ENCODE data around the gene NOSTRIN.
"Not testable (repeated sequence)": the region's sequence is repeated elsewhere in the genome, so short reads cannot be mapped to it uniquely, and the experiment has no call there.

Gene NOSTRIN, protein sequence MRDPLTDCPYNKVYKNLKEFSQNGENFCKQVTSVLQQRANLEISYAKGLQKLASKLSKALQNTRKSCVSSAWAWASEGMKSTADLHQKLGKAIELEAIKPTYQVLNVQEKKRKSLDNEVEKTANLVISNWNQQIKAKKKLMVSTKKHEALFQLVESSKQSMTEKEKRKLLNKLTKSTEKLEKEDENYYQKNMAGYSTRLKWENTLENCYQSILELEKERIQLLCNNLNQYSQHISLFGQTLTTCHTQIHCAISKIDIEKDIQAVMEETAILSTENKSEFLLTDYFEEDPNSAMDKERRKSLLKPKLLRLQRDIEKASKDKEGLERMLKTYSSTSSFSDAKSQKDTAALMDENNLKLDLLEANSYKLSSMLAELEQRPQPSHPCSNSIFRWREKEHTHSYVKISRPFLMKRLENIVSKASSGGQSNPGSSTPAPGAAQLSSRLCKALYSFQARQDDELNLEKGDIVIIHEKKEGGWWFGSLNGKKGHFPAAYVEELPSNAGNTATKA

DNA sequence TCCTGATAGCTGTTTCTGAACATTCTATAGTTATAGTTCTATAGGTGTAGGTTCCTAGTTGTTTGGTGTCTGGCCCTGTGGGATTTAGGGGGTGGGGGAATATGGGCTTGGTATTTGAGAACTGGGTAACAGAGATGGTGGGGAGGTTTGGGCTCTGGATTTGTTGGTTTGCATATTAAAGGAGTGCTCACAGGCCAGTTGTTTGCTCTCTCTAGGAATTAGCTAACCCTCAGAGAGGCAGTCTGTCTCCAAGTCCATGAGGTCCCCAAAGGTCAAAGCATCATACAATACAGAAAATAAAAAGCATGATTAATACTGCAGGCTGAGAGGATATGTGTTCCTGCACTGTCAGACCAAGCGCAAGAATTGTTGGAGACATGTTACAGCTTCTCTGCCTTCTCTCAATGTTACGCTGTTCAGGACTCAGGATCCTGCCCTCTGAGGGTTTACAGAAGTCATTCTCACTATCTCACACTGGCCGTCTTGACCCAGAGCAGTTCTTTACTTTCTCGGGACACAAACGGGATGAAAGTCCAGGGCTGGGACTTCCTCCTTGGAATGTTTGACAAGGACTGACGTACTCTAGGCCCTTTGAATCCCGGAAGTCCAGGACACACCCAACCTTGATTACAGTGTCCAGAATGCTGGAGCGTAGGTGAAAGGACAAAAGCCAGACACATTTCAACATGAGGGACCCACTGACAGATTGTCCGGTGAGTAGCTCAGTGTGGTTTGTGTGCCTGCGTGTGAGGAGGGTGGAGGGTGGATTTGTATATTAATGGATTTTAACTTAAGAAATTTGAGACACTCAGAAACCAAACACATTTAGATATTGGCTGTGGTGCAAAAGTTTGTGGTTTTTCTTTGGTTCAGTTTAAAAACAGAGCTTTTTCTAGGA lies at the start of gene NOSTRIN:
NOSTRIN (plus strand) TSS at position 677 of the 898 bp plus-strand sequence; CDS start at position 687, 10 bp downstream.
- no peak for DNase-seq

DNA sequence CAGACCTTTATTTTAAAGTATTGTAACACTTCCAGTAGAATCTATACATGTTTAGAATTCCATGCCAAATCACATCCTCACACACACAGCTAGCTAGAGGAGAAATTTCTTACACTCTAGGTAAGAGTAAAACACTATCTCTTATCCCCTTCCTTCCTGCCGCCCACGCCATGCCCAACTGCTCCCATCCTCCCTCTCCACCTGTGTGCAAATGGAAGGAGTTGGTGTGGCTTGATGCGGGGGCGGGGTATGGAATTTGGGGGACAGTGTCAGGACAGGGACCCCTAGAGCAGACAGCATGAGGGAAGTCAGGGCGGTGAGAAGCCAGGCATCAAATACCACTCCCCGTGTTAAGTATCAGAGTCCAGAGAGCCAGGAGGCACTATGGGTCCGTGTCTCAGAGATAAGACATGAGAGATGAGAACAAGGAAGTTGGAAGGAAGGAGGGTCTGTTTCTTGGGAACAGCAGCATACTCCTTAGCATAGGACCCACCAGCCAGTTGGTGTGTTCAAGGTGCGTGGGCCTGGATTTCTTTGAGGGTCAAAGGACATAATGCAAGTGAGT lies 48.6 kb upstream of the NOSTRIN start:
- DNase-seq, result no peak

DNA sequence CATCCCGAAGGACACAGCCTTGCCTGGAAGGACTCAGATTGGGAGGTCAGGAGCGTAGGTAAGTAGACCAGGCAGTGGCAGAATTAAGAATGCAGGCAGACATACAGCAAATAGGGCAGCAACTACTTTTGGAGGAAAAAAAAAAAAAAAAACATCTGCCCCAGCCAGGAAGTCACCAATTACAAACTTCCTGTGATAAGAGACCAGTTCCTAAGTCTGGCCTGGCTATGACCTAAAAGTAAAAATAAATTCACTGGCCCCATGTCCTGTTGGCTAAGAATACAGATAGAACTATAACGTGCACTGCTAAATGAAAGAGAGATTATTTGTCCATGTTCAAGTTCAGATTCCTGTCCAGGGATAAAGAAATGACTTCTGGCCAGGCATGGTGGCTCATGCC lies 45.2 kb upstream of the NOSTRIN start:
- no peak for DNase-seq

DNA sequence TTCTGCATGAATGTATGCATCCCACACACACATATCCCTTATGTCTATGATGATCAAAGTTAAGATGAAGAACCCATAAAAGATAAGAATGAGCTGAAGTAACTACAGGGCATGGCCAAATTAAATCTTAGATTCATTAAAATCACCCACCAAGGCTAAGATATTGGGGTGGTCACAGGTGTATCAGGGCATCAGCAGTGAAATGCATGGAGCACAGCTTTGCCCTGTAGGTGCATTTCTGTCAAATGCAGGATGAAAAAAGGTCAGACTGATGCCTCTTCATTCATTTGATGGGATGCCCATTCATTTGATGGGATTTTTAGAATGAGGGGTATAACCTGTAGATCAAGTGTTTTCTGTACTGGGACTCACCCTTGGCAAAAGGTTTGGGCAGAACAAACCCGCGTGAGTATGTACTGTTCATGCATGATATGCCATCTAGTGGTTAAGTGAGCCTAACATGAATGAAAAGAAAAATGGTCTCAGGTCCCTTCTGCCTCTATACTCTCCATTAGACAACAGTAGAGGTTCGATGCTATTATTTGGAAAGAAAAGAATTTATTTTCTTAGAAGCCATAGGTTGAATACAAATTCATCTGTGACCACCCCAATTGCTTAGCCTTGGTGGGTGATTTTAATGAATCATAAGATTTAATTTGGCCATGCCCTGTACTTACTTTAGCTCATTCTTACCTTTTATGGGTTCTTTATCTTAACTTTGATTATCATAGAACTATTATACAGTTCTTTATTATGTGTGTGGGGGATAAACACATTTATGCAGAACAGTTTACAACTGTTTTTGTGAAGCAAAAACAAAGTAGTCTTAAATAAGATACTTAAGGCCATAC lies 43.2 kb upstream of the NOSTRIN start:
- DNase-seq, result no peak

DNA sequence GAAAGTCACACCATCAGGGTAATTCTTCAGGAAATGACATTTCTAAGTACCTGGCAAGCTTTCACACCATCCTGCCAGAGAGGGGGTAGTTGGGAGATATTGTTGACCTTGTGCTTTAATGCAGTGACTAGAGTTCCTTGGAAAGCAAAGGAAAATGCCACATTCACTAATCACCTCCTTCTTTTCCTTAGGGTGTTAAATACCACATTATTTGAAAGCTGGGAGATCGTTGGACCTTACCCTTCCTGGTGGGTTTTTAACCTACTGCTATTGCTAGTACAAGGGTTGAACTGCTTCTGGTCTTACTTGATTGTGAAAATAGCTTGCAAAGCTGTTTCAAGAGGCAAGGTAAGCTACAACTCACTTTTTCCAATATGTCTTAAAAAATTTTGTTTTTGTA lies 37.0 kb upstream of the NOSTRIN start:
- no peak for DNase-seq

DNA sequence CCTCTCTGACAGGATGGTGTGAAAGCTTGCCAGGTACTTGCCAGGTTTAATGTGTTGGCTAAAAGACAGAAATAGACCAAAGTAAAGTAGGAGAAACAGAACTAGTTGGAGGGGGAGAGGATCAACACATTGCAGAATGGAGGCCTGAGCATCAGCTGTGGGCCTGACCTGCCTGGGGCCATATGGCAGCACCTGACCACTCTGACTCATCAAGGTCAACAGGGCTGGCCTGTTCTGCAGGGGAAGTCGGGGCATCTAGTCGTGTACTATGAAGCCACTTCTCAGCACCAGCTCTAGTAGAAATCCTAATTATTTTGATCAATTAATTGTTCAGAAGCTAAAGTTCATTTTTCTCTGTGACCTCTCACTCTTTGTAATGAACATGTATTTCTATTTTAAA lies 35.8 kb upstream of the NOSTRIN start:
- DNase-seq, result no peak

DNA sequence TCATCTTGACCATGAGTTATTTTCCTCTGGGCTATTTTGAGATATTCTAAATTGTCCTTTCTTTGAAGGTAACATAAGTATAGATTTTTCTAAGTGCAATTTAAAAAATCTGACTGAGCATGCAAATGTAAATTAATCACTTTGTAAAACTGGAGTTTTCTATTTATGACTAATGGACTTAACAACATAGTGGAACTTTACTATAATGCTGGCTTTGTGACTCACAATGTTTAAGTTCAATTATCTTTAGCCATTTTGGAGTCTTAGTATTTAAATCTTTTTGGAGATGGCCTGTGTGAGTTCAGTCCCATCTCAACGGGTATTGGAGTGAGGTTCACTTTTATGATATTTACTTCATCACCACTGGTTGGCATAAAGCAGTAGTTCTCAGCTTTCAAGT lies 35.2 kb upstream of the NOSTRIN start:
- no peak for DNase-seq

DNA sequence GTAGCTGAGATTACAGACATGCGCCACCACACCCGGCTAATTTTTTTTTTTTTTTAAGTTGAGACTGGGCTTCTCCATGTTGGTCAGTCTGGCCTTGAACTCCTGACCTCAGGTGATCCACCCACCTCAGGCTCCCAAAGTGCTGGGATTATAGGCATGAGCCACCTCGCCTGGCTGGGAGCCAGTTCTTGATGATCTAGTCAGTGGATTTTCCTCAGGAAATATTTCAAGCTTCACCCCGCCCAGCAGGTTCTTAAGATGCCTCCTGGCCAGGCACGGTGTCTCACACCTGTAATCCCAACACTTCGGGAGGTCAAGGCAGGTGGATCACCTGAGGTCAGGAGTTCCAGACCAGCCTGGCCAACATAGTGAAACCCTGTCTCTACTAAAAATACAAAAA lies 34.1 kb upstream of the NOSTRIN start:
- not testable (repeated sequence) for DNase-seq

DNA sequence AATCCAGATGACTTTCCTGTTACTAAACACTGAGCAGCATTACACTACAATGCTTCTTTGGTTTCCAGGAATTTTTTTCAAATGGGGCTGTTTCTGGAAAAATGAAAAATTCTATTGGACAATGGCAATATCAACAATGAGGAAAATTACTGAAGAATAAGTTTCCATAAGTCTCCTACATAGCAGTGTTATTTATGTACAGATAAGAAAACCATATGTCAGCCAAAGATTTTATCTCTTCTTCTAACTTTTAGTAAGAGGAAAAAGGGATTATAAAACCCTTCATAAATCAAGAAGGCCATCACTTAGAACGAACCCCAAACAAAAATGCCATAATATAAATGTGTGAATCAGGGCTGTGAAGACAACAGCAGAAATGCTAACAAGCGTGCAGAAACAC lies 31.6 kb upstream of the NOSTRIN start:
- DNase-seq, result no peak

DNA sequence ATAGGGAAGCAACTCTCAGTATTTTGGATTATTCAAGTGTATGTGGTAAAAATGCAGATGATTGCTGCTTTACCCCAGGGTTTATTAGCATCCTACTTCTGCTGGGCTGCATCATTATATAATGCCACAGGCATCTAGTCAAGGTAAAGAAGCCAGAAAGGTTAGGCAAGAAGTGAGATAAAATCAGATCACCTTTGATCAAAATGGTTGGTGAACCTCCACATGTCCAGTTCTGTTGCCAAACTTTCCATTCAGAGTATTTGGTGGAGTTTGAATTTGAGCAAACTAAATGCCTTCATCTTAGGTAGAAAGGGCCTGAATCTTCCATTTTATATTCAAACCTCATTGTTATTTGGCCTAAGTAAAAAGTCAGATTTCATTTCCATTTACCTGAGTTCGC lies 29.7 kb upstream of the NOSTRIN start:
- no peak for DNase-seq

DNA sequence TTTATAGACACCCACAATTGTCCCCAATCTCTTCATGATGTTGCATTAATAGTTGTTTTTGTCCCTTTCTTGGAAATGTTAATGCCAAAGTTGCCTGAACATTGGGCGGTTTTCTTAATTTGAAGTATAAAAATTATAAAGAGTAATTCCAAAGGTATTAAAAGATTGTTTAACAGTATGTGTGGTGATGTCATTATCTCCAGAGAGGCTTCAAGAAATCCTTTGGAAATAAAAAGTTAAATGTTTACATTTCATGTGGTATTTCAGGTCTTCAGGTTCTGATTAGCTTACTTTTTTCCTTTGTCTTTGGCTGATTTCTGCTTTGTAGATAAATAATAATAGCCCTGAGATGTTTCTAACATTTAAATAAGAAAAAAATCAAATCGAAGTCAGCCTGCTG lies 29.3 kb upstream of the NOSTRIN start:
- no peak for DNase-seq

DNA sequence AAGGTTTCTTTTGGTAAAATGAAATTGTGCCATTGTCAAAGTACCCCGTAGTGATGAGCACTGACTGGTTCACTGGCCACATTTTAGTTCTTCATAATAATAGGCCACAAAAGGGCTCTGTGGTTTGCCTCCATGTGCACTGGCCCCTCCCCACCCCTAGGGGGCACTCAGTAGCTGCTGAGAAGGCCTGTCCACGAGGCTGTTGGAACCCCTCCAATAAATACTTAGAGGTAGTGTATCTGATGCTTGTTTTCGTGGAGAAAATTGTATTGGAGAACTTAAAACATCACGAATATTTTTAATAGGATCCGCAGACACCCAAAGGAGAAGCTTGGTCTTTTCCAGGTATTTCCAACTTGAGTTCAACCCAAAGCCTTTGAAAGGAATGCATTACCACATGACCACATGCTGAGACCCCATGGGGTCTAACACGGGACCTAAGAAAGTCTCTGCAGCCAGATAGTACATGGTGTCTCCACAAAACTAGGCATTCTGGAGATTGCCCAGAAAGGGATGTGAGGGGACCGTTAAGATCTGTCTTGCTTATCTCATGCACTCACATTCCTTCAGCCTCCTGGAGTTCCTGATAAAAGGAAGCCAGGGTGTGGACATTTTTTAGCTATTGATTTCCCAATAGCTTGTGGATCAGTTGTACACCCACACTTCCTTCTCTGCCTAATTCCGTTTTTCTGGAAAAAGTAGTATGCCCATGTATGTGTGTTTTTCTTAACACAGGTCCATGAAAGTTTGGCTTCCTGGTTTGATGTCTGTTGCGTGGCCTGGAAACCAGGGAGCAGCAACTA lies 28.5 kb upstream of the NOSTRIN start:
- no peak for DNase-seq

DNA sequence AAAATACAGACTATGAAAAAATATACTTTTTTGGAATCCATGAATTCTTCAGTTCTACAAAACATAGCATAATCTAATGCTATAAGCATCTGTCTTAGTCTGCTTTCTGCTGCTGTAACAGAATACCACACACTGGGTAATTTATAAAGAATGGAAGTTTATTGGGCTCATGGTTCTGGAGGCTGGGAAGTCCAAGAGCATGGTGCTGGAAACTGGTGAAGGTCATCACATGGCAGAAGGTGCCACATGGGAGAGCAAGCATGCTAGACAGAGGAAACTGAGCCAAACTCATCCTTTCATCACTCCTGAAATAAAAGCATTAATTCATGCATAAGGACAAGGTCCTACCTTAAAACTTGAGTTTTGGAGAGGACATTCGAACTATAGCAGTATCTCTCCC lies 26.6 kb upstream of the NOSTRIN start:
- no peak for DNase-seq

DNA sequence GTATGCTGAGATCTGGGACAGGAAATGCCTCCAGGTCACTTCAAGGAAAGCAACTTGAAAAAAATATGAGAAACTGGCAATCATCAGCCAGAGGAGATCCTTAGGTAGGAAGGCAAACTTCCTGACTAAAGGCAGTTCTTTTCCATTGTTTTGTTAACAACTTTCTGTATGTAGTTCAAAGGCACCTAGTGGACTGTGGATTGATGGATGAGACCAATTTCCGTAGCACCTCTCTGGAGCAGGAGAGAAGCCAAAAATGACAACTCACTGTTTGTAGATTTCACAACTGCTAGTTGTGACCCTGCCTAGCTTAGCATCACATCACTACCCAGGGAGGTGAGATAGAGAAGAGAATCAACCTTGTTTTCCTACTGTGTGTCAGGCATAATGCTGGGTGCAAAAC lies 21.8 kb upstream of the NOSTRIN start:
- no peak for DNase-seq

DNA sequence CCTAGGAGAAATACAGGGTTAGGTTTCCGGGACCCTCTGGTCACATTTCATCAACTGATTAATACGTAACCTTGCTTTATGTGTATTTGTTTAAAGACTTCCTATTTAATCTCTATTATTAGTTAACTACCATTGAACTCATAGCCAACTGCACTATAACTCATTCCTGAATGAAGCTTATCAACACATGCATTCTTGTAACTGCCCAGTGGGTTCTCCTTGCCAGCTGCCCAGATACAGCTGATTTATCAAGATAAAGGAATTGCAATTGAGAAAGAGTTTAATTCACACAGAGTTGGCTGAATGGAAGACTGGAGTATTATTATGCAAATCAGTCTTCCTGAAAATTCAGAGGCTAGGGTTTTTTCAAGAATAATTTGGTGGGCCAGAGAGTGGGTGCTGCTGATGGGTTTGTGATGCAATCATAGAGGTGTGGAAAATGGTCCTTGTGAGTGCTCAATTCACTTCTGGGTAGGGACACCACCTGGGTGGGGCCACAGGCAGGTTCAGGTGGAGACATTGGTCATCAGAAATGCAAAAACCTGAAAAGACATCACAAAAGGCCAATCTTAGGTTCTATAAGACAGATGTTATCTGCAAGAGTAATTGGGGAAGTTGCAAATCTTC lies 21.1 kb upstream of the NOSTRIN start:
- no peak for DNase-seq

DNA sequence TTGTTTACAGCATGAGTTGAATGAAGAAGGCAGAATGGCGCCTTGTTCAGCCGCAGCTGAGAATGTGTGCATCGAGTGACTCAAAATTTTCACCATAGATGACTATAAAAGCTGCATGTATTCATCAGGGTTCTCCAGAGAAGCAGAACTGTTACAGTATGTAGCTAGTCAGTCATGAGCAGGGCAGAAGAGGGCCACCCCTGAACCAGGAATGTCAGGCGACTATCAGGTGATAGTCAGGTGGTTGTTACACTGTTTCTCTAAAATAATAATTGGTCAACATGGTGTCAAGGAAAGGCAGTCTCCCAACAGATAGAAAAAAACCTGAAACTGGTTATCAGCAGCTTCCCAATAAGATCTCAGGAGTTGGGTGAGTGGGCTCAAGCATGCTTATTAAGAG lies 20.2 kb upstream of the NOSTRIN start:
- no peak for DNase-seq

DNA sequence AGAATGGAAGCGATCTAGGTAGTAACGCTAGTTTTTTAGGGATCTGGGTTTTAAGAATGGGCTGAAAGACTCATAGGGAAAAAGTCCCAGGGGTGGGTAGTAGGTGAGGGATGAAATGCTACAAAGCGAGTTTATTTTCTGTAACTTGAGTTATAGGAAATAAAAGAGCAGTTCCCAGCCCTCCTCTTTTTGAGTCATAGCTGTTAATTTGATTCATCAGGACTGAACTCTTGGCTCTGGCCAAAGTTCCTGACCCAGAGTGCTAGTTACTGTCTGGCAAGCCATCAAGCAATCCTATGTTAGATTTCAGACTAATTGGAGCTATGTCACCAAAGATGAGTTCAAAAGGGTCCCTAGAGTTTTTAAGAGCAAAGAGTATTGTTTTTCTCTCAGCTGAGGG lies 17.4 kb upstream of the NOSTRIN start:
- no peak for DNase-seq

DNA sequence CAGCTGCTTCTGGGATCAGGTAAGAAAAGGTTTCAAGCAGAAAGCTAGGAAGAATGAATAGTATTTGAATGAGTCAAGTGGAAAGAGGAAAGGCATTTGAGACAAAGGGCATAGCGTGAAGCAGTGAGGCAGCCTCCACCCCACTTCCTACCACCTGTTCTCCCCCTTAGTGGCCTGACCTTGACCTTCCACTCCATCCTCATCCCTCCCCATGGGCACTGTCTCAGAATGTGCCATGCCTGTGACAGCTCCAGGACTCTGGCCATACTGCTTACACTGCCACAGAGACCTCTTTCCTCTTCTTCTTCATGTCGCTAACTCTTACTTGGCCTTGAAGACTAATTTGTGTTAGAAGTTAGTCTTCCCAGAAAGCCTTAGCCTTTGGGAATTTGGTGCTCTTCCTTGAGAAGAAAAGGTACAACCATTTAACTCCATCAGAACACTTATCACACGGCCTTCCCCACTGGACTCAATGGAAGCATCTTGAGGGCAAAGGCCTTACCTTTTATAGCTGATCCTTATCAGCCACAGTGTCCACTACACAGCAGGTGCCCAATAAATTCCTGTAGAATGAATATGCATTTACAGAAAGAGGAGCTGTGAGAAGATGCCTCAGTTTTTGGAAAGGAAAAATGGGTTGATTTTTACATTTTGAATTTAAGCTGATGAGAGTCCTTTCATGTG lies 15.2 kb upstream of the NOSTRIN start:
- DNase-seq, result no peak

DNA sequence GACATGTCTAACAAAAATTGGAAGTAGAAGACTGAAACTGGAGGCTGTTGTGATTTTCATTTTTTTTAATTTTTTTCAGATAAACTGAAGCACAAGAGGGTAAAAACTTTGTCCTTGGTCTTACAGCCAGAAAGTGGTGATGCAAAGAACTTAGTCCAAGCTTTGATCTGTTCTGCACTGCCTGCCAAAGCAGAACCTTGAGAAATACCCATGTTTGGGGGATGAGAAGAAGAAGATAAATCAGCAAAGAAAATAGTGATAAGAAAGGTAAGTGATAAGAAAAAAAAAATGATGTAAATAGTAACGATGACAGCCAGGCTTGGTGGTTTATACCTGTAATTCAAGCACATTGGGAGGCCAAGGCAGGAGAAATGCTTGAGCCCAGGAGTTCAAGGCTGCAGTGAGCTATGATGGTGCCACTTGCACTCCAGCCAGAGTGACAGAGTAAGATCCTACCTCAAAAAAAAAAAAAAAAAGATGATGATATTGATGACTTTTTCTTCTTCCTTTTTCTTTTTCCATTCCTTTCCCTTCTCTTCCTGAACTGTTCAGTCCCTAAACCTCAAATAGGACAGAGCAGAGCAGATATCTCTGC lies 14.6 kb upstream of the NOSTRIN start:
- no peak for DNase-seq

DNA sequence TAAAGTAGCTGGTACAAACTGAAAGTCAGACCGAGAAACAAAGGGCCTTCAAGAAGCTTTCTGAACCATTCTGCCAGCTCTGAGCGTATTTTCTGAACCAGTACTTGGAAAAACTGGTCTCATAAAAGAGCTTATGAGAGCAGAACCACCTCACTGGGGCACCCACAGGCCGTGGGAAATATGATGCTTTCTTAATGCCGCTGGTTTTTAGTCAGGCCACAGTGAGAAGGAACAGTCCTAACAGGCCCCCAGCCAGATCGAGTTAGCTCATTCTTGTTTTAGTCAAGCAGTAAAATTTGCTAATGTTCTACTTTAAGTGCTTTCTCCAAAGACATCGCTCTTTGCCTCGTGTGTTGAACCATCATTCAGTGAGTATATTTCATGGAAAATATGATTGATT lies 12.7 kb upstream of the NOSTRIN start:
- DNase-seq, result no peak
